Breast epithelium (tissue), 4 donors: ENCODE data around the gene PTPRM. TPM values are rescaled to one million over a fixed set of nuclear protein-coding genes. Genes with fewer than 3 reads are reported as not detected.

ENCODE experiments used
- DNase-seq, 2 donors: peaks; one replicate each; pipeline ENCODE4 v3.0.0-alpha.2; 2019; ENCODE audit warnings: low spot score in 2 of 2
- H3K27ac ChIP-seq, 2 donors: fragments of 200-600 bp; sonication (generic) in 1 of 2; one replicate each; pipeline ENCODE4 v1.5.1; 2016 to 2019; ENCODE audit warnings: mild to moderate bottlenecking in 1 of 2
- H3K27me3 ChIP-seq, 2 donors: fragments of 200-600 bp; sonication (generic) in 1 of 2; one replicate each; pipeline versions ENCODE4 v1.5.1 to v1.6.0; 2017 to 2019; ENCODE audit warnings: control low read depth in 1 of 2, mild to moderate bottlenecking in 1 of 2
- H3K36me3 ChIP-seq: fragments of 200-600 bp; one replicate; pipeline ENCODE4 v1.5.1; 2019
- H3K4me1 ChIP-seq, 2 donors: fragments of 200-600 bp; sonication (generic); one replicate each; pipeline ENCODE4 v1.5.1; 2016 to 2019; ENCODE audit warnings: control low read depth in 1 of 2
- H3K4me3 ChIP-seq, 3 donors: fragments of 200-600 bp; sonication (generic); 1 replicate in 2 of 3; 2 replicates in 1 of 3; pipeline ENCODE4 v1.5.1; 2016 to 2019; ENCODE audit warnings: mild to moderate bottlenecking in 3 of 3, moderate library complexity in 2 of 3
- H3K9me3 ChIP-seq, 2 donors: fragments of 200-600 bp; sonication (generic) in 1 of 2; one replicate each; pipeline ENCODE4 v1.5.1; 2016 to 2019; ENCODE audit warnings: control low read depth in 1 of 2
- CTCF ChIP-seq, 3 donors: fragments of 450-650 bp; IDR thresholded peaks; one replicate each; pipeline ENCODE4 v1.5.1; 2016 to 2017; ENCODE audit warnings: antibody characterized with exemption in 3 of 3, mild to moderate bottlenecking in 3 of 3, moderate library complexity in 3 of 3
- POLR2A ChIP-seq: fragments of 450-650 bp; IDR thresholded peaks from one replicate; pipeline ENCODE4 v1.6.1; 2016; ENCODE audit warnings: antibody characterized with exemption, mild to moderate bottlenecking, moderate library complexity
- POLR2AphosphoS5 ChIP-seq, 3 donors: sonication (generic); formaldehyde crosslinking; IDR thresholded peaks; one replicate each; pipeline ENCODE4 v1.6.1; 2017; ENCODE audit warnings: antibody characterized with exemption in 3 of 3
- intact Hi-C: fragments of 100-400 bp; cut with DNase I; formaldehyde crosslinking; loops from one replicate; pipeline ENCODE4 v1.15.1; 2023; ENCODE audit warnings: low total_unique reads
- total RNA-seq, 3 donors: library from RNA; depleted of rRNA; stranded (reverse); fragments of >200 nt; gene quantifications; one replicate each; pipeline ENCODE4 v1.1.0, GENCODE V29; 2016

Gene PTPRM
- total RNA-seq, 3 donors from 2014 or later, result 41.7 to 181 (median 140) TPM

- no peak overlapping the region for H3K4me3 ChIP-seq
- H3K27me3 ChIP-seq, result no peaks in the 10 kb centered on the region
- no peak overlapping the region for H3K27ac ChIP-seq
- intact Hi-C loops, result no loop called here
- no peaks in the 10 kb centered on the region for H3K4me1 ChIP-seq
- no peaks in the 10 kb centered on the region for H3K36me3 ChIP-seq
- H3K9me3 ChIP-seq, result no peaks in the 10 kb centered on the region
- TF ChIP-seq POLR2AphosphoS5 (IDR thresholded peaks at IDR 0.05) (no peak), CTCF (IDR thresholded peaks at IDR 0.05) (no peak), POLR2A (no peak)
- no peak for DNase-seq
Observed at GRCh38 chr18:8424917-8425725, 858.0 kb downstream of the PTPRM start.

- Histone ChIP-seq H3K36me3 (no peaks in the 10 kb centered on the region), H3K27ac (no peak overlapping the region), H3K4me3 (no peak overlapping the region), H3K27me3 (no peaks in the 10 kb centered on the region), H3K4me1 (no peaks in the 10 kb centered on the region), H3K9me3 (no peaks in the 10 kb centered on the region)
- TF ChIP-seq POLR2A, result no peak
- TF ChIP-seq POLR2AphosphoS5 (IDR thresholded peaks at IDR 0.05), result no peak
- no peak for TF ChIP-seq CTCF (IDR thresholded peaks at IDR 0.05)
- intact Hi-C loops, result no loop called here
- no peak for DNase-seq
Observed at GRCh38 chr18:8426401-8426800, 859.3 kb downstream of the PTPRM start.

- H3K9me3 ChIP-seq, result no peaks in the 10 kb centered on the region
- intact Hi-C loops, result no loop called here
Observed at GRCh38 chr18:8427339-8427738, 860.2 kb downstream of the PTPRM start.

GRCh38 chr18:8428951-8429350 is 861.8 kb downstream of the PTPRM start:
- intact Hi-C loops, result loop anchor here (2.0 kb wide), 1 partner anchor 58 kb away; no protein-coding TSS in a partner anchor
- TF ChIP-seq POLR2AphosphoS5 (IDR thresholded peaks at IDR 0.05) (no peak), POLR2A (no peak), CTCF (IDR thresholded peaks at IDR 0.05) (no peak)
- Histone ChIP-seq H3K9me3 (no peaks in the 10 kb centered on the region), H3K36me3 (no peaks in the 10 kb centered on the region), H3K27ac (no peak overlapping the region), H3K4me1 (no peaks in the 10 kb centered on the region), H3K4me3 (no peak overlapping the region), H3K27me3 (no peaks in the 10 kb centered on the region)
- DNase-seq, result no peak

More at GRCh38 chr18:8427339-8427738, 860.2 kb downstream of the PTPRM start:
- Histone ChIP-seq H3K36me3 (no peaks in the 10 kb centered on the region), H3K27me3 (no peaks in the 10 kb centered on the region), H3K27ac (no peak overlapping the region), H3K4me1 (no peaks in the 10 kb centered on the region), H3K4me3 (no peak overlapping the region)
- no peak for DNase-seq
- TF ChIP-seq POLR2AphosphoS5 (IDR thresholded peaks at IDR 0.05) (no peak), CTCF (IDR thresholded peaks at IDR 0.05) (no peak), POLR2A (no peak)

- DNase-seq, result no peak
- Histone ChIP-seq H3K27ac (no peak overlapping the region), H3K9me3 (no peaks in the 10 kb centered on the region), H3K27me3 (no peaks in the 10 kb centered on the region), H3K36me3 (no peaks in the 10 kb centered on the region), H3K4me3 (no peak overlapping the region), H3K4me1 (no peaks in the 10 kb centered on the region)
- intact Hi-C loops, result no loop called here
- TF ChIP-seq POLR2A, result no peak
- TF ChIP-seq POLR2AphosphoS5 (IDR thresholded peaks at IDR 0.05), result no peak
- TF ChIP-seq CTCF (IDR thresholded peaks at IDR 0.05), result no peak
Observed at GRCh38 chr18:8431036-8431435, 863.9 kb downstream of the PTPRM start.
